HG02884 (cell line): ENCODE measurements around the gene SORCS3.

ENCODE experiments used
- ATAC-seq: cut with Tn5 transposase; IDR thresholded peaks from one replicate; pipeline ENCODE4 v1.9.1; 2021; ENCODE audit warnings: mild to moderate bottlenecking, moderate library complexity; ENCODE audit not compliant: unreplicated experiment

The SORCS3 gene

GRCh38 chr10:104641187-104641936 is at the start of gene SORCS3:
TSS of gene SORCS3 (plus strand) at chr10:104641290.
- no peak for ATAC-seq

GRCh38 chr10:104591441-104591840 is 49.6 kb upstream of the SORCS3 start:
- no peak for ATAC-seq

- ATAC-seq, result no peak
These were observed 39.9 kb upstream of the SORCS3 start for GRCh38 chr10:104601166-104601565.

GRCh38 chr10:104608091-104608828 is 32.8 kb upstream of the SORCS3 start:
- ATAC-seq, result no peak

- ATAC-seq, result no peak
These were observed 28.4 kb upstream of the SORCS3 start for GRCh38 chr10:104612571-104613205.

GRCh38 chr10:104613406-104613805 is 27.7 kb upstream of the SORCS3 start:
- no peak for ATAC-seq

GRCh38 chr10:104614245-104614831 is 26.8 kb upstream of the SORCS3 start:
- ATAC-seq, result peak; percentile 80

- no peak for ATAC-seq
These were observed 26.0 kb upstream of the SORCS3 start for GRCh38 chr10:104615136-104615535.

- no peak for ATAC-seq
These were observed 23.3 kb upstream of the SORCS3 start for GRCh38 chr10:104617831-104618230.

- no peak for ATAC-seq
These were observed 18.9 kb upstream of the SORCS3 start for GRCh38 chr10:104622175-104622574.

GRCh38 chr10:104622598-104623209 is 18.4 kb upstream of the SORCS3 start:
- ATAC-seq, result no peak

GRCh38 chr10:104630731-104631130 is 10.4 kb upstream of the SORCS3 start:
- ATAC-seq, result no peak

- no peak for ATAC-seq
These were observed 9.1 kb upstream of the SORCS3 start for GRCh38 chr10:104631946-104632345.

GRCh38 chr10:104638861-104639589 is 2.1 kb upstream of the SORCS3 start:
- ATAC-seq, result no peak

- no peak for ATAC-seq
These were observed 1.3 kb upstream of the SORCS3 start for GRCh38 chr10:104639590-104640338.

GRCh38 chr10:104640339-104641186 is 527 bp upstream of the SORCS3 start:
- no peak for ATAC-seq

- ATAC-seq, result no peak
These were observed 1.0 kb downstream of the SORCS3 start for GRCh38 chr10:104641937-104642657.

GRCh38 chr10:104642658-104643302 is 1.7 kb downstream of the SORCS3 start:
- no peak for ATAC-seq
